Measurements from ENCODE around the gene CTRB1. TPM values are rescaled to one million over a fixed set of nuclear protein-coding genes. Genes with fewer than 3 reads are reported as not detected.

CTRB1 gene
- total RNA-seq, 4 donors from 2014 or later = not detected

- Histone ChIP-seq H3K4me3 (peak overlapping the region in 1 of 2 donors; percentile 90), H3K9me3 (no peaks in the 10 kb centered on the region), H3K27ac (peak overlapping the region; percentile 58 to 97 (median 94)), H3K4me1 (peaks cover 4 to 97% (median 84%) of the 10 kb centered on the region in 3 donors), H3K36me3 (no peaks in the 10 kb centered on the region), H3K27me3 (no peaks in the 10 kb centered on the region)
- TF ChIP-seq, protein P1, sequence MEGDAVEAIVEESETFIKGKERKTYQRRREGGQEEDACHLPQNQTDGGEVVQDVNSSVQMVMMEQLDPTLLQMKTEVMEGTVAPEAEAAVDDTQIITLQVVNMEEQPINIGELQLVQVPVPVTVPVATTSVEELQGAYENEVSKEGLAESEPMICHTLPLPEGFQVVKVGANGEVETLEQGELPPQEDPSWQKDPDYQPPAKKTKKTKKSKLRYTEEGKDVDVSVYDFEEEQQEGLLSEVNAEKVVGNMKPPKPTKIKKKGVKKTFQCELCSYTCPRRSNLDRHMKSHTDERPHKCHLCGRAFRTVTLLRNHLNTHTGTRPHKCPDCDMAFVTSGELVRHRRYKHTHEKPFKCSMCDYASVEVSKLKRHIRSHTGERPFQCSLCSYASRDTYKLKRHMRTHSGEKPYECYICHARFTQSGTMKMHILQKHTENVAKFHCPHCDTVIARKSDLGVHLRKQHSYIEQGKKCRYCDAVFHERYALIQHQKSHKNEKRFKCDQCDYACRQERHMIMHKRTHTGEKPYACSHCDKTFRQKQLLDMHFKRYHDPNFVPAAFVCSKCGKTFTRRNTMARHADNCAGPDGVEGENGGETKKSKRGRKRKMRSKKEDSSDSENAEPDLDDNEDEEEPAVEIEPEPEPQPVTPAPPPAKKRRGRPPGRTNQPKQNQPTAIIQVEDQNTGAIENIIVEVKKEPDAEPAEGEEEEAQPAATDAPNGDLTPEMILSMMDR (IDR thresholded peaks at IDR 0.05) = no peak
- no peak for TF ChIP-seq EP300 (IDR thresholded peaks at IDR 0.05)
- TF ChIP-seq POLR2AphosphoS5 (IDR thresholded peaks at IDR 0.05) = no peak
- TF ChIP-seq POLR2A (IDR thresholded peaks at IDR 0.05) = no peak
- ATAC-seq = no peak
- WGBS, 2 donors (ENCODE audit: low coverage in 1 of 2) = 53 to 72% methylated on average over 3 to 6 of the region's 24 CpGs
Observed at GRCh38 chr16:75252049-75252864, 33.5 kb downstream of the CTRB1 start.

- TF ChIP-seq EP300 (IDR thresholded peaks at IDR 0.05) (no peak), POLR2AphosphoS5 (IDR thresholded peaks at IDR 0.05) (no peak), POLR2A (IDR thresholded peaks at IDR 0.05) (no peak)
- TF ChIP-seq, protein P1 (IDR thresholded peaks at IDR 0.05) = no peak
- peaks cover 4 to 97% (median 87%) of the 10 kb centered on the region in 3 donors for H3K4me1 ChIP-seq
- H3K4me3 ChIP-seq = no peak overlapping the region
- H3K9me3 ChIP-seq = no peaks in the 10 kb centered on the region
- no peak for ATAC-seq
- H3K36me3 ChIP-seq = no peaks in the 10 kb centered on the region
- whole genome bisulfite sequencing, 2 donors (ENCODE audit: low coverage in 1 of 2) = 32 to 50% methylated on average over 2 to 3 of the region's 15 CpGs
- no peaks in the 10 kb centered on the region for H3K27me3 ChIP-seq
- peak overlapping the region; percentile 58 to 97 (median 94) for H3K27ac ChIP-seq
Observed at GRCh38 chr16:75252946-75253911, 34.4 kb downstream of the CTRB1 start.

DNA sequence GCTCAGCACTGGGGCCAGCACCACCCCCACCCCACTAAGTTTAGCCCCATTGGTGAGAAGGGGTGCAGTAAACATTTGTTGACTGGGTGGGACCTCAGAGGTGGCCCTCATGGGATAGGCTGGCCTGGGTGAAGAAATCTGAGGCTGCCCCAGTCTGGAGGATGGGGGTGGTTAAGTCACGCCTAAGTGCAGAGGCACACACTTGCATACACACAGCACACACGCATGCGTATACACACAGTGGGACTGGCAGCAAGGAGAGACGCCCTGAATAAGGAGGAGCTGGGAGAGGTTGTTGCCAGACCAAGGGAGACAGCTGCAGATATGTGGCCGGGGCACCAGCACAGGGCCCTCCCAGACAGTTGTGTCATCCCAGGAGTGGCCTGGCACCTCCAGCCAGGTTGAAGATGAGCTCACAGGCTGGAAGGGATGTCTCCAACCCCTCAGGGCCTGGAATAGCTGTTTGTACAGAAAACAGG, 35.6 kb downstream of the CTRB1 start:
- no peaks in the 10 kb centered on the region for H3K27me3 ChIP-seq
- H3K36me3 ChIP-seq = no peaks in the 10 kb centered on the region
- no peaks in the 10 kb centered on the region for H3K9me3 ChIP-seq
- 52% methylated on average over 4 of the region's 5 CpGs; no CpG with 5 or more reads in 1 of the 2 donors for WGBS, 2 donors (ENCODE audit: low coverage in 1 of 2)
- peak overlapping the region in 3 of 4 donors; percentile 92 to 97 (median 95) for H3K27ac ChIP-seq
- H3K4me1 ChIP-seq = peaks cover 4 to 95% (median 82%) of the 10 kb centered on the region in 3 donors
- ATAC-seq = no peak
- TF ChIP-seq, protein P1 (IDR thresholded peaks at IDR 0.05) = no peak
- no peak for TF ChIP-seq POLR2A (IDR thresholded peaks at IDR 0.05)
- no peak for TF ChIP-seq EP300 (IDR thresholded peaks at IDR 0.05)
- no peak for TF ChIP-seq POLR2AphosphoS5 (IDR thresholded peaks at IDR 0.05)
- no peak overlapping the region for H3K4me3 ChIP-seq

DNA sequence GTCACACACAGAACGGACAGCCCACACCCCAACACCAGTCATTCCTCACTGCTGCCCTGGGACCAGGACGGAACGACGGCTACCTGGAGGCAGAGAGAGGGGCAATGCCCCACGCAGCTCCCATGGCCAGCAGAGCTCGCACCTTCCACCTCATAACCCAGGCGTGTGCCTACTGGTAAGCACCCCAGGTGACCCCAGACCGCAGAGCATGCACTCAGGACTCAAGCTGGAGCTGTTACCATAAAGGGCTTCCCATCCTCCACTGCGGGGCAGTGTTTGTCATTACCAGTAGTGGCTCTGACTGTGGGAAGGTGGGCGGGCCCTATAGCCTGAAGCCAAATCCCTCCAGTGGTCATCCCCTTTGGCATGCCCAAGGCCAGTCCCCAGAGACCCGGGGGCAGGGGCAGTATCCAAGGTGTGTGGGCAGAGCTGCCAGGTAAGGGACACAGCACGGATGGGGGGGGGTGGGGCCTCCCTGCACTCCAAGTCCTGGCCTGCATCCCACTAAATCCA, 37.3 kb downstream of the CTRB1 start:
- Histone ChIP-seq H3K36me3 (no peaks in the 10 kb centered on the region), H3K27ac (peak overlapping the region in 3 of 4 donors; percentile 92 to 97 (median 95)), H3K27me3 (no peaks in the 10 kb centered on the region), H3K9me3 (no peaks in the 10 kb centered on the region), H3K4me3 (no peak overlapping the region), H3K4me1 (peaks cover 4 to 93% (median 75%) of the 10 kb centered on the region in 3 donors)
- no peak for TF ChIP-seq EP300 (IDR thresholded peaks at IDR 0.05)
- peak; percentile 21 for TF ChIP-seq POLR2AphosphoS5 (IDR thresholded peaks at IDR 0.05)
- 58% methylated on average over 3 of the region's 12 CpGs; no CpG with 5 or more reads in 1 of the 2 donors for WGBS, 2 donors (ENCODE audit: low coverage in 1 of 2)
- ATAC-seq = no peak

All from gastroesophageal sphincter (tissue), 4 donors.